GM19395 (cell line): ENCODE measurements around the gene ARF6.
"Not testable (repeated sequence)": the region's sequence is repeated elsewhere in the genome, so short reads cannot be mapped to it uniquely, and the experiment has no call there.

ENCODE experiments used
- ATAC-seq: cut with Tn5 transposase; IDR thresholded peaks from one replicate; pipeline ENCODE4 v1.9.1; 2021; ENCODE audit warnings: mild to moderate bottlenecking, moderate library complexity; ENCODE audit not compliant: unreplicated experiment

The ARF6 gene

DNA sequence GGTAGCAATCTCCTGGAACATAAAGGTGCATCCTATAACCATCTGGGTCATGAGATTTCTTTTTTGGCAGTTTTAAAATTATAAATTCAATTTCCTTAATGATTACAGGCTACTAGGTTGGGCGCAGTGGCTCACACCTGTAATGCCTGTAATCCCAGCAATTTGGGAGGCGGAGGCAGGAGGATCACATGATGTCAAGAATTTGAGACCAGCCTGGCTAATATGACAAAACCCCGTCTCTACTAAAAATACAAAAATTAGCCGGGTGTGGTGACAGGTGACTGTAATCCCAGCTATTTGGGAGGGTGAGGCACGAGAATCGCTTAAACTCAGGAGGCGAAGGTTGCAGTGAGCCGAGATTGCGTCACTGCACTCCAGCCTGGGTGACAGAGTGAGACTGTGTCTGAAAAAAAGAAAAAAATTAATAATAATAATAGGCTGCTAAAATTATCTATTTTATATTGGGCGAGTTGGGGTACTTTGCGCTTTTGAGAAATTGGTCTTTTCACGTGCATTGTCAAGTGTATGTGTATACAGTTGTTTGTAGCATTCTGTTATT, 17.2 kb upstream of the ARF6 start:
- no peak for ATAC-seq

- ATAC-seq: no peak
Observed at GRCh38 chr14:49876563-49877127, 16.2 kb upstream of the ARF6 start.

- ATAC-seq: peak; percentile 81
Observed at GRCh38 chr14:49879646-49880204, 13.2 kb upstream of the ARF6 start.

GRCh38 chr14:49880267-49881064, 12.4 kb upstream of the ARF6 start:
- no peak for ATAC-seq

DNA sequence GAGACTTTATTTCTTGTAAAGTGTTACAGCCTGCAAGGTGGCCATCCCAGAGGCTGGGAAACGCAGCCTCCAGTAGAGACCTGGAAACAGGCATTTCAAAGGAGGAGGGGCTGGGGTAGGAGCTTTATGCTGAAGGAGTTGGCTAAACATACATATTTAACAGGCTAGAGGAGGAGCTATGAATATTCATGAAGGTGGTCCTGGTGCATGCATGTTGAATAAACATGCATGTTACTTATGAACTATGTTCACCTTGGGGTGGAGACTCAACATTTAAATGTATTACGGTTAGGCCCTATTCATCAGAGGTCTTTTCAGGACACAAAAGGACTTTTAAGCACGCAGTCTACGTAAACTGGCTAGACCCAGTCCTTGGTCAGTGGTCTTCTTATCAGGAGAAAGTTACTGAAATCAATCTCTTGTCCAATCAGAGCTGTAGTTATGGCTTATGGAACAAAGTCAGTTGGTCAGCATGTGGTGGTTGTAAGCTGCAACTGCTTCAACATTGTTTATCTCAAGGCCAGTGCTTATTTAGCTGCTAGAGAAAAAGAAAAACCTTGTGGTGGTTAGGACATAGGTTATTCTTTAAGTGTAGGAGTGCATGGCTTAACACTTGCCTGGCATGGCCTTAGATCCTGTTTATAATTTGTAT, 11.4 kb upstream of the ARF6 start:
- no peak for ATAC-seq

- ATAC-seq: no peak
Observed at GRCh38 chr14:49882826-49883694, 9.8 kb upstream of the ARF6 start.

DNA sequence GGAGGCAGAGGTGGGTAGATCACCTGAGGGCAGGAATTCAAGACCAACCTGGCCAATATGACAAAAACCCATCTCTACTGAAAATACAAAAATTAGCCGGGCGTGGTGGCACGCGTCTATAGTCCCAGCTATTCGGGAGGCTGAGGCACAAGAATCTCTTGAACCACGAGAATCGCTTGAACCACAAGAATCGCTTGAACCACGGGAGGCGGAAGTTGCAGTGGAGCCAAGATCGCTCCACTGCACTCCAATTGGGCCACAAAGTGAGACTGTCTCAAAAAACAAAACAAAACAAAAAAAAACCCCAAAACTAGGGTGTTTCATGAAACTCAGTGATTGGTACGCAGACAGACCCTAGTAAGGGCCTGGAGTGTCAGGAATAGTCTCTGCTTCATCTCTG, 6.4 kb upstream of the ARF6 start:
- no peak for ATAC-seq

DNA sequence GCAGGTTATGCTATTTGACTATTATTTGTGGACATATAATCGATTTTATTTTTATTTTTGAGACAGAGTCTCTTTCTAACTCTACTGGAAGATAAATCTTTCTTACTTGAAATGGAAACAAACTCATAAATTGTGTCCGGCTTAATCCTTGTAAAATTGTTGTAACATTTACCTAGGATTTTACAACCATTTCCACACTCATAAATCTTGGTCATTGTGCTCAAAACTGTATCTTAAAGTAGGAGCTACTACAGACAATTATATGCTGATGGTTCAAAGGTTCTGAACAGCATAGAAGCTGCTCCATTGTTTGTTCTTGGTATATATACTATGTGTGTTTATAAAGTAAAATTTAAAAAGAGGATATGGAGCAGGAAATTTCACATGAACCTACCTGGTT, 4.6 kb upstream of the ARF6 start:
- no peak for ATAC-seq

DNA sequence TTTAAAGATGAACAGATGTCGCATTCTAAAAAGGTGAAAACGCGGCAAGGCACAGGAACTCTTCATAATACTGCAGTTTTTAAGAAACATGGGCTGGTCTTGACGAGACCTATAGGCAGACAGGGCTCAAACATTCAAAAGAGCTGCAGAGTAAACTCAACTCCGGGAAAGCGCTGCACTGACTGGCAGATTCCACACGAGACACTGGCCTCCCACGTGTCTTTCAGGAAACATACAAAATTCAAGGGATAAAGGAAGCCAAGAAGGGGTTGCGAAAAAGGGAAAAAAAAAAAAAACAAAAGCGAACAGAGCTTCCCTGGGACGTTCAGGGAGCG, 614 bp upstream of the ARF6 start:
- ATAC-seq: peak; percentile 47

- peak; percentile 48 for ATAC-seq
Observed at GRCh38 chr14:49893309-49894213, 679 bp downstream of the ARF6 start.

- not testable (repeated sequence) for ATAC-seq
Observed at GRCh38 chr14:49894214-49895107, 1.6 kb downstream of the ARF6 start.

- ATAC-seq: no peak
Observed at GRCh38 chr14:49895480-49895879, 2.6 kb downstream of the ARF6 start.

DNA sequence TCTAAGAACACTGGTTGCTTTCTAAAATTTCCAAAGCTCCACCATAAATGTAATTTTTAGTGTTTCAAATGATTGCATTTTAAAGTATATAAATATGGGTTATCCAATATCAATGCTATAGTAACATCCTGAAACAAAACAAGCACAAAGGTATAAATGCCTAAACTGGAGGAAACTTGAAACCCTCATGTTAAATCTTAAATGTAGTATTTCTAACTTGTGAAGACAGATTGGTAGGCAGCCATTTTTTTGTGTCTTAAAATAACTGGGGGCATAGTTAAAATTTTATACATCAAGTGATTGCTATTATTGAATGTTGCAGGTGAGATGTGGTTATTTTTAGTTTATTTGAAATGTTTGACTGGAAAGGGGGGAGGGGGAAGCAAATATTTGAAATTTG, 3.4 kb downstream of the ARF6 start:
- ATAC-seq: not testable (repeated sequence)

DNA sequence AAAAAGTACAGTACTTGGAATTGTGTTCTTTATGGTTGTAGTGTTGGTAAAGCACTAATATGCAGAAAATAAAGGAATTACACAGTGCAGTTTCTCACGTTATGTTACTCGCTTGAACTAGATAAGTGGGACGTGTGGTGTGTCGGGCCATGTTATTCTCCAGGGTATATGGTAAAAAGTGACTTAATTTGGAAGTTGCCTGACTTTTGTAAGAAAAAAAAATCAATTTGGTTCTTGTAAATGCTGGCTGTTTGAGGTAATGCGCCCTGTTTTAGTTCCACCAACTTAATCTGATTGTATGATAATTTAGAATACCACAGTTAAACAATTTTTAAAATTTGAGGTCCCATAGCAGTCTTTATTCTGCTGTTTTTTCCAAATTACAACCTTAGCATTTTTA, 4.1 kb downstream of the ARF6 start:
- no peak for ATAC-seq

GRCh38 chr14:49897414-49897813, 4.5 kb downstream of the ARF6 start:
- no peak for ATAC-seq

- ATAC-seq: no peak
Observed at GRCh38 chr14:49897965-49898364, 5.1 kb downstream of the ARF6 start.

- no peak for ATAC-seq
Observed at GRCh38 chr14:49898485-49898884, 5.6 kb downstream of the ARF6 start.

GRCh38 chr14:49900973-49901372, 8.1 kb downstream of the ARF6 start:
- no peak for ATAC-seq
